HFFc6 (cell line): ENCODE data around the gene GABPA. TPM values are rescaled to one million over a fixed set of nuclear protein-coding genes. Genes with fewer than 3 reads are reported as not detected.
"Not testable (repeated sequence)": the region's sequence is repeated elsewhere in the genome, so short reads cannot be mapped to it uniquely, and the experiment has no call there.

Source experiments
- DNase-seq: peaks from one replicate; pipeline ENCODE4 v3.0.0-alpha.2; 2018
- H3K27ac Mint-ChIP-seq: 2 replicates; pipeline ENCODE4 v1.8.0; 2020; ENCODE audit warnings: mild to moderate bottlenecking, mixed read lengths
- H3K27me3 Mint-ChIP-seq: 2 replicates; pipeline ENCODE4 v1.8.0; 2021; ENCODE audit warnings: mild to moderate bottlenecking, moderate library complexity, mixed read lengths; ENCODE audit not compliant: insufficient read depth
- H3K36me3 Mint-ChIP-seq: 2 replicates; pipeline ENCODE4 v1.8.0; 2021; ENCODE audit warnings: low read depth, mixed read lengths
- H3K4me1 Mint-ChIP-seq: 2 replicates; pipeline ENCODE4 v1.8.0; 2020; ENCODE audit warnings: low read depth, mixed read lengths
- H3K4me3 Mint-ChIP-seq: 2 replicates; pipeline ENCODE4 v1.8.0; 2020; ENCODE audit warnings: mild to moderate bottlenecking, moderate library complexity, mixed read lengths
- H3K9me3 Mint-ChIP-seq: 2 replicates; pipeline ENCODE4 v1.8.0; 2020; ENCODE audit warnings: mild to moderate bottlenecking, mixed read lengths
- CTCF ChIP-seq: fragments of 200-600 bp; sonication (generic); IDR thresholded peaks from 2 replicates; pipeline ENCODE4 v1.5.0; 2021; ENCODE audit warnings: antibody characterized with exemption, mild to moderate bottlenecking
- long read RNA-seq: library from polyadenylated mRNA; unstranded; transcript quantifications from one replicate; pipeline ENCODE4 v2.0.0, GENCODE V29; 2019
- total RNA-seq, 6 experiments: library from RNA; stranded (reverse); fragmentation: NEBNext Ultra II Directional; extraction: Animal tissue kit (Norgen Biotek cat#: 25700); gene quantifications; 2 replicates in 1 of 6; 3 replicates in 5 of 6; pipeline ENCODE4 v1.2.3, GENCODE V29; 2021

Gene GABPA
- total RNA-seq, result 10 to 100 TPM; 15.6 to 20.1 (median 18.4) TPM
- long read RNA-seq, full-length matches to known transcripts, result 14 of 26 reads
- long read RNA-seq, partial matches to known transcripts, result 4 of 26 reads
- long read RNA-seq, other reads (novel, unspliced or antisense), result 8 of 26 reads

- Mint-ChIP-seq H3K4me1 (peaks cover 35% of the 10 kb centered on the region), H3K27ac (peak within 1 kb of the TSS; percentile 100), H3K36me3 (peaks cover 18% of the 10 kb centered on the region; the same call in 1 of the 2 replicates), H3K27me3 (peaks cover 4% of the 10 kb centered on the region; the same call in 1 of the 2 replicates), H3K9me3 (no peaks in the 10 kb centered on the region), H3K4me3 (peak within 1 kb of the TSS; percentile 100)
- DNase-seq, result peak; percentile 98
- no peak; the same call in 1 of the 2 replicates for TF ChIP-seq CTCF
These were observed at the start of gene GABPA, which contains the start of gene ATP5PF for GRCh38 chr21:25734904-25735645. TSS of gene GABPA (plus strand) at chr21:25734972. CDS start at chr21:25741599, 6,627 bp downstream. TSS of gene ATP5PF (minus strand) at chr21:25734904. CDS start at chr21:25729794, 5,110 bp downstream.

GRCh38 chr21:25687787-25688186 is 47.0 kb upstream of the GABPA start:
- DNase-seq, result no peak
- H3K9me3 Mint-ChIP-seq, result no peaks in the 10 kb centered on the region
- no peaks in the 10 kb centered on the region for H3K36me3 Mint-ChIP-seq
- no peak overlapping the region for H3K4me3 Mint-ChIP-seq
- H3K27me3 Mint-ChIP-seq, result peaks cover 11% of the 10 kb centered on the region
- H3K4me1 Mint-ChIP-seq, result peaks cover 17% of the 10 kb centered on the region; the same call in 1 of the 2 replicates
- no peak overlapping the region for H3K27ac Mint-ChIP-seq
- TF ChIP-seq CTCF, result no peak

- H3K36me3 Mint-ChIP-seq, result no peaks in the 10 kb centered on the region
- H3K9me3 Mint-ChIP-seq, result no peaks in the 10 kb centered on the region
- H3K27me3 Mint-ChIP-seq, result peaks cover 9% of the 10 kb centered on the region
- no peak for DNase-seq
- peaks cover 17% of the 10 kb centered on the region; the same call in 1 of the 2 replicates for H3K4me1 Mint-ChIP-seq
- no peak overlapping the region; the same call in 1 of the 2 replicates for H3K27ac Mint-ChIP-seq
- no peak overlapping the region for H3K4me3 Mint-ChIP-seq
- TF ChIP-seq CTCF, result no peak
These were observed 46.3 kb upstream of the GABPA start for GRCh38 chr21:25688275-25689155.

GRCh38 chr21:25689226-25689625 is 45.5 kb upstream of the GABPA start:
- Mint-ChIP-seq H3K4me1 (peaks cover 17% of the 10 kb centered on the region; the same call in 1 of the 2 replicates), H3K4me3 (no peak overlapping the region), H3K36me3 (no peaks in the 10 kb centered on the region), H3K27ac (no peak overlapping the region; the same call in 1 of the 2 replicates), H3K9me3 (no peaks in the 10 kb centered on the region), H3K27me3 (peaks cover 9% of the 10 kb centered on the region)
- no peak for DNase-seq
- no peak for TF ChIP-seq CTCF

GRCh38 chr21:25691976-25692375 is 42.8 kb upstream of the GABPA start:
- no peak for DNase-seq
- Mint-ChIP-seq H3K27ac (no peak overlapping the region), H3K4me3 (no peak overlapping the region), H3K9me3 (no peaks in the 10 kb centered on the region), H3K27me3 (no peaks in the 10 kb centered on the region; the same call in 1 of the 2 replicates), H3K4me1 (peaks cover 17% of the 10 kb centered on the region; the same call in 1 of the 2 replicates), H3K36me3 (no peaks in the 10 kb centered on the region)
- no peak for TF ChIP-seq CTCF

- not testable (repeated sequence) for H3K4me1 Mint-ChIP-seq, H3K27ac Mint-ChIP-seq, H3K36me3 Mint-ChIP-seq, H3K27me3 Mint-ChIP-seq, H3K9me3 Mint-ChIP-seq, DNase-seq, H3K4me3 Mint-ChIP-seq
These were observed 39.3 kb upstream of the GABPA start for GRCh38 chr21:25695461-25695860.
